HepG2 (cell line): ENCODE results near the gene CTSW. TPM values are rescaled to one million over a fixed set of nuclear protein-coding genes. Genes with fewer than 3 reads are reported as not detected.

Experiments used
- ASH2L ChIP-seq: fragments of 300-600, 200-600 bp; sonication (generic); IDR thresholded peaks from 2 replicates; pipeline ENCODE4 v1.7.0; 2017; ENCODE audit warnings: low read depth, mild to moderate bottlenecking, moderate library complexity, mixed read lengths, low read length; ENCODE audit not compliant: insufficient read length
- DDIT3 ChIP-seq: sonication (generic); formaldehyde crosslinking; IDR thresholded peaks from 2 replicates; pipeline ENCODE4 v1.4.0; 2020; ENCODE audit warnings: mild to moderate bottlenecking, missing genetic modification reagents
- FOXA3 ChIP-seq: IDR thresholded peaks from 2 replicates; pipeline ENCODE4 v1.6.1; 2016; ENCODE audit warnings: missing genetic modification reagents, missing compliant biosample characterization
- GRHL1 ChIP-seq: sonication (generic); formaldehyde crosslinking; conservative IDR thresholded peaks from 2 replicates; pipeline ENCODE4 v1.8.0; 2022; ENCODE audit warnings: missing genetic modification reagents
- HMGXB4 ChIP-seq, 2 experiments: sonication (generic) in 1 of 2; formaldehyde crosslinking in 1 of 2; IDR thresholded peaks; 2 replicates each; pipeline versions ENCODE4 v1.4.0 to v1.6.1; 2018 to 2020; ENCODE audit warnings: missing genetic modification reagents in 2 of 2, borderline replicate concordance in 1 of 2, low read depth in 1 of 2, mild to moderate bottlenecking in 1 of 2, missing biosample characterization in 1 of 2
- HNRNPK ChIP-seq: fragments of 200-400 bp; formaldehyde crosslinking; IDR thresholded peaks from 2 replicates; pipeline ENCODE4 v1.6.1; 2018; ENCODE audit warnings: low read length, low read depth, moderate library complexity, mild to moderate bottlenecking; ENCODE audit not compliant: poor library complexity, severe bottlenecking
- MYC ChIP-seq: sonication (generic); formaldehyde crosslinking; IDR thresholded peaks from 2 replicates; pipeline ENCODE4 v1.9.0; 2021; ENCODE audit warnings: missing genetic modification reagents, borderline replicate concordance
- MYNN ChIP-seq: sonication (generic); formaldehyde crosslinking; IDR thresholded peaks from 2 replicates; pipeline ENCODE4 v1.4.0; 2020; ENCODE audit warnings: mild to moderate bottlenecking, low read depth, missing genetic modification reagents
- POLR2AphosphoS2 ChIP-seq: IDR thresholded peaks from 2 replicates; pipeline ENCODE4 v1.6.1; 2011; ENCODE audit warnings: low read depth, low read length, improper control_type of control experiment
- RNF219 ChIP-seq: sonication (generic); formaldehyde crosslinking; IDR thresholded peaks from 2 replicates; pipeline ENCODE4 v1.5.0; 2020; ENCODE audit warnings: mild to moderate bottlenecking, missing genetic modification reagents
- TCF12 ChIP-seq, 2 experiments: fragments of 450-650 bp in 1 of 2; sonication (generic) in 1 of 2; formaldehyde crosslinking in 1 of 2; IDR thresholded peaks; 2 replicates each; pipeline versions ENCODE4 v1.6.1 to v1.8.0; 2017 to 2022; ENCODE audit warnings: antibody characterized with exemption in 1 of 2, mild to moderate bottlenecking in 1 of 2, missing genetic modification reagents in 1 of 2, moderate library complexity in 1 of 2
- ZBTB43 ChIP-seq: sonication (generic); formaldehyde crosslinking; conservative IDR thresholded peaks from 2 replicates; pipeline ENCODE4 v1.4.0; 2020; ENCODE audit warnings: missing genetic modification reagents
- ZFAT ChIP-seq: sonication (generic); formaldehyde crosslinking; conservative IDR thresholded peaks from 2 replicates; pipeline ENCODE4 v1.8.1; 2023; ENCODE audit warnings: missing genetic modification reagents, inconsistent platforms
- ZNF230 ChIP-seq: sonication (generic); formaldehyde crosslinking; IDR thresholded peaks from 2 replicates; pipeline ENCODE4 v1.4.0; 2020; ENCODE audit warnings: mild to moderate bottlenecking, missing genetic modification reagents
- ZNF280D ChIP-seq: sonication (generic); formaldehyde crosslinking; IDR thresholded peaks from 2 replicates; pipeline ENCODE4 v1.5.1; 2020; ENCODE audit warnings: mild to moderate bottlenecking, missing genetic modification reagents
- ZNF619 ChIP-seq: sonication (generic); formaldehyde crosslinking; IDR thresholded peaks from 2 replicates; pipeline ENCODE4 v1.4.0; 2020; ENCODE audit warnings: mild to moderate bottlenecking, missing genetic modification reagents
- ZSCAN29 ChIP-seq: sonication (generic); formaldehyde crosslinking; conservative IDR thresholded peaks from 2 replicates; pipeline ENCODE4 v1.4.0; 2020; ENCODE audit warnings: mild to moderate bottlenecking, missing genetic modification reagents
- polyA plus RNA-seq, 8 experiments: library from polyadenylated mRNA; depleted of rRNA in 3 of 8; stranded (reverse) in 7 of 8; unstranded in 1 of 8; fragments of >200 nt; fragmentation: Illumina TruSeq in 4 of 8; extraction: Trizol in 4 of 8; gene quantifications; 2 replicates each; pipeline versions ENCODE4 v1.2.1 to v1.2.3, GENCODE V29; 2011 to 2016; ENCODE audit warnings: low read depth in 4 of 8, missing spikeins in 1 of 8, mixed read lengths in 1 of 8; ENCODE audit not compliant: insufficient read depth in 1 of 8
- total RNA-seq, 5 experiments: library from RNA; depleted of rRNA; stranded (reverse); fragments of >200 nt; fragmentation: Illumina TruSeq; extraction: Trizol; gene quantifications; 2 replicates each; pipeline ENCODE4 v1.2.3, GENCODE V29; 2016; ENCODE audit warnings: low read depth in 1 of 5

The CTSW gene
- total and polyA plus RNA-seq, 2 of the 13 experiments (the other 11 are each of a cell fraction or from before 2014, with no cell fraction given), result 0.09 TPM; not detected in 1

GRCh38 chr11:65888163-65888814, 8.7 kb downstream of the CTSW start, which contains the start of gene FIBP (continued):
- peak; percentile 66; the same call in 1 of the 2 replicates for TF ChIP-seq POLR2AphosphoS2
- TF ChIP-seq TCF12 (IDR thresholded peaks at IDR 0.05), result no peak
- no peak for TF ChIP-seq TCF12 (CRISPR knock-in tag; IDR thresholded peaks at IDR 0.05)
- TF ChIP-seq MYC (CRISPR knock-in tag), result peak; percentile 71
- no peak for TF ChIP-seq GRHL1 (CRISPR knock-in tag)
- TF ChIP-seq ZNF619 (CRISPR knock-in tag), result 0 out of 2 replicates have a peak, but pooled peaks have one; percentile 23
- peak; percentile 64 for TF ChIP-seq ASH2L
- TF ChIP-seq HNRNPK, result no peak
- peak; percentile 96 to 97 for TF ChIP-seq HMGXB4 (CRISPR knock-in tag; IDR thresholded peaks at IDR 0.05; ENCODE audit: borderline replicate concordance in 1 of 2, low read depth in 1 of 2)
- 0 out of 2 replicates have a peak, but pooled peaks have one; percentile 10 for TF ChIP-seq ZBTB43 (CRISPR knock-in tag)
- TF ChIP-seq ZNF280D (CRISPR knock-in tag), result no peak
- TF ChIP-seq ZNF230 (CRISPR knock-in tag), result no peak
- TF ChIP-seq MYNN, result peak; percentile 57; the same call in 1 of the 2 replicates
- TF ChIP-seq FOXA3, result peak; percentile 46
- TF ChIP-seq DDIT3, result no peak
- no peak for TF ChIP-seq ZSCAN29 (CRISPR knock-in tag)
- no peak for TF ChIP-seq RNF219 (CRISPR knock-in tag)
- TF ChIP-seq ZFAT (CRISPR knock-in tag), result no peak
